Thoracic aorta (tissue), 2 donors: ENCODE results near the gene TPSB2. TPM values are rescaled to one million over a fixed set of nuclear protein-coding genes. Genes with fewer than 3 reads are reported as not detected.

Experiments
- ATAC-seq: fragments of 150-250 bp; one replicate; pipeline ENCODE4 v1.8.0; 2017; ENCODE audit warnings: low read depth; ENCODE audit not compliant: insufficient number of reproducible peaks, low FRiP score
- DNase-seq: peaks from one replicate; pipeline ENCODE4 v3.0.0-alpha.2; 2020; ENCODE audit warnings: low spot score
- H3K27ac ChIP-seq, 2 donors: fragments of 200-600 bp; sonication (generic); 1 replicate in 1 of 2; 2 replicates in 1 of 2; pipeline ENCODE4 v1.5.1; 2016; ENCODE audit warnings: mild to moderate bottlenecking in 2 of 2, moderate library complexity in 2 of 2
- H3K27me3 ChIP-seq: fragments of 200-600 bp; sonication (generic); replicated peaks from 2 replicates; pipeline ENCODE4 v1.6.0; 2016; ENCODE audit warnings: mild to moderate bottlenecking; ENCODE audit not compliant: insufficient read depth
- H3K36me3 ChIP-seq: fragments of 200-600 bp; sonication (generic); one replicate; pipeline ENCODE4 v1.5.1; 2016
- H3K4me1 ChIP-seq, 2 donors: fragments of 200-600 bp; sonication (generic); 1 replicate in 1 of 2; 2 replicates in 1 of 2; pipeline versions ENCODE4 v1.5.1 to v1.6.0; 2016; ENCODE audit warnings: low read depth in 2 of 2, mild to moderate bottlenecking in 1 of 2; ENCODE audit not compliant: control insufficient read depth in 1 of 2
- H3K4me3 ChIP-seq: fragments of 200-600 bp; sonication (generic); 2 replicates; pipeline ENCODE4 v1.5.1; 2016; ENCODE audit warnings: mild to moderate bottlenecking
- H3K9me3 ChIP-seq: fragments of 200-600 bp; sonication (generic); 2 replicates; pipeline ENCODE4 v1.5.1; 2016
- total RNA-seq, 2 donors: library from RNA; depleted of rRNA; stranded (reverse); fragments of >200 nt; gene quantifications; one replicate each; pipeline versions ENCODE4 v1.1.0 to v1.2.3, GENCODE V29; 2016
- TF ChIP-seq, protein P1 (sequence below): fragments of 200-600 bp; sonication (generic); IDR thresholded peaks from one replicate; pipeline ENCODE4 v1.5.1; 2019; ENCODE audit warnings: antibody characterized with exemption

Gene TPSB2
- total RNA-seq, 2 donors from 2014 or later, result 58.3 to 198 TPM

GRCh38 chr16:1263591-1264344 lies 33.8 kb upstream of the TPSB2 start:
- H3K4me1 ChIP-seq, result no peaks in the 10 kb centered on the region
- TF ChIP-seq, protein P1, sequence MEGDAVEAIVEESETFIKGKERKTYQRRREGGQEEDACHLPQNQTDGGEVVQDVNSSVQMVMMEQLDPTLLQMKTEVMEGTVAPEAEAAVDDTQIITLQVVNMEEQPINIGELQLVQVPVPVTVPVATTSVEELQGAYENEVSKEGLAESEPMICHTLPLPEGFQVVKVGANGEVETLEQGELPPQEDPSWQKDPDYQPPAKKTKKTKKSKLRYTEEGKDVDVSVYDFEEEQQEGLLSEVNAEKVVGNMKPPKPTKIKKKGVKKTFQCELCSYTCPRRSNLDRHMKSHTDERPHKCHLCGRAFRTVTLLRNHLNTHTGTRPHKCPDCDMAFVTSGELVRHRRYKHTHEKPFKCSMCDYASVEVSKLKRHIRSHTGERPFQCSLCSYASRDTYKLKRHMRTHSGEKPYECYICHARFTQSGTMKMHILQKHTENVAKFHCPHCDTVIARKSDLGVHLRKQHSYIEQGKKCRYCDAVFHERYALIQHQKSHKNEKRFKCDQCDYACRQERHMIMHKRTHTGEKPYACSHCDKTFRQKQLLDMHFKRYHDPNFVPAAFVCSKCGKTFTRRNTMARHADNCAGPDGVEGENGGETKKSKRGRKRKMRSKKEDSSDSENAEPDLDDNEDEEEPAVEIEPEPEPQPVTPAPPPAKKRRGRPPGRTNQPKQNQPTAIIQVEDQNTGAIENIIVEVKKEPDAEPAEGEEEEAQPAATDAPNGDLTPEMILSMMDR, result no peak
- H3K27me3 ChIP-seq, result no peaks in the 10 kb centered on the region
- H3K4me3 ChIP-seq, result no peak overlapping the region
- no peak overlapping the region for H3K27ac ChIP-seq
- no peaks in the 10 kb centered on the region for H3K9me3 ChIP-seq
- no peaks in the 10 kb centered on the region for H3K36me3 ChIP-seq
- ATAC-seq, result no peak
- DNase-seq, result no peak

GRCh38 chr16:1262846-1263221 lies 32.9 kb upstream of the TPSB2 start:
- Histone ChIP-seq H3K4me1 (no peaks in the 10 kb centered on the region), H3K27ac (no peak overlapping the region), H3K36me3 (no peaks in the 10 kb centered on the region), H3K9me3 (no peaks in the 10 kb centered on the region), H3K27me3 (no peaks in the 10 kb centered on the region), H3K4me3 (no peak overlapping the region)
- ATAC-seq (no peak), DNase-seq (no peak)
- TF ChIP-seq, protein P1, result no peak

- Histone ChIP-seq H3K27ac (no peak overlapping the region), H3K4me3 (no peak overlapping the region), H3K36me3 (no peaks in the 10 kb centered on the region), H3K27me3 (no peaks in the 10 kb centered on the region), H3K9me3 (no peaks in the 10 kb centered on the region), H3K4me1 (no peaks in the 10 kb centered on the region)
- ATAC-seq, result no peak
- TF ChIP-seq, protein P1, result no peak
- DNase-seq, result no peak
These were observed 32.3 kb upstream of the TPSB2 start for GRCh38 chr16:1262210-1262845.

- no peaks in the 10 kb centered on the region for H3K9me3 ChIP-seq
- no peaks in the 10 kb centered on the region for H3K4me1 ChIP-seq
- ATAC-seq (no peak), DNase-seq (no peak)
- H3K27me3 ChIP-seq, result no peaks in the 10 kb centered on the region
- H3K27ac ChIP-seq, result no peak overlapping the region
- TF ChIP-seq, protein P1, result no peak
- H3K4me3 ChIP-seq, result no peak overlapping the region
- no peaks in the 10 kb centered on the region for H3K36me3 ChIP-seq
These were observed 31.3 kb upstream of the TPSB2 start for GRCh38 chr16:1261131-1261892.

DNA sequence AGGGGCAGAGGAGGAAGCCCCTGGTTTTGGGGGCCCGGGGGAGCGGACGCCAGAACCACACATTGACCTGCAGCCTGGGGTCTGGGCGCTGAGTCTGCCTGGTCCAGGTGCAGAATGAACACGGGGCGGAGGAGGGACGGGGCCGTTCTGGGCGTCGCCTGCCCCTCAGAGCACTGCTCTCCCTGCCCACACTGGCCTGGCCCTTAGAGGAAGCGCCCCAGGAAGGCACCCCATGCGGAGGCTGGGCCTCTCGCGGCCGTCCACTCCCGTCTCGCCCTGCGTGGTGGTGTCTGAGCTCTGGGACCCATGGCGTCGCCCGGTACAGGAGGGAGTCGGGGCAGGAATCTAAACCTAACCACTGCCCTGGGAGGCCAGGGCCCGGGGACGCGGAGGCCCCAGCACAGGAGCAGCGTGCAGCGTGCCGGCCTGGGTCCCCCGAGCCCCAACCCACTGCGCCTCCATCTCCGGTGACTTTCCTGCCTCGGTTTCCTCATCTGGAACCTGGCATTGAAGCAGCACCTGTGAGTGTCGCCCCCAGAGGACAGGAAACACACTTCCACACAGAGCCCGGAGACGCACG lies 30.2 kb upstream of the TPSB2 start:
- TF ChIP-seq, protein P1, result no peak
- no peak for ATAC-seq
- no peak overlapping the region for H3K27ac ChIP-seq

More for the DNA sequence above, 30.2 kb upstream of the TPSB2 start:
- DNase-seq, result no peak
- H3K27me3 ChIP-seq, result no peaks in the 10 kb centered on the region
- H3K4me1 ChIP-seq, result no peaks in the 10 kb centered on the region
- no peaks in the 10 kb centered on the region for H3K36me3 ChIP-seq
- H3K9me3 ChIP-seq, result no peaks in the 10 kb centered on the region
- H3K4me3 ChIP-seq, result no peak overlapping the region
